Lower leg skin (tissue), 4 donors: ENCODE data around the gene PVALB. TPM values are rescaled to one million over a fixed set of nuclear protein-coding genes. Genes with fewer than 3 reads are reported as not detected.

Experiments used
- DNase-seq, 2 donors: peaks; one replicate each; pipeline ENCODE4 v3.0.0-alpha.2; 2019; ENCODE audit warnings: low spot score in 2 of 2
- H3K4me3 ChIP-seq: fragments of 200-600 bp; sonication (generic); 2 replicates; pipeline ENCODE4 v1.5.1; 2017; ENCODE audit warnings: mild to moderate bottlenecking, low read depth; ENCODE audit not compliant: poor library complexity, severe bottlenecking
- CTCF ChIP-seq, 3 donors: fragments of 450-650 bp; IDR thresholded peaks; one replicate each; pipeline ENCODE4 v1.5.1; 2016; ENCODE audit warnings: antibody characterized with exemption in 3 of 3, mild to moderate bottlenecking in 3 of 3, moderate library complexity in 2 of 3
- POLR2A ChIP-seq, 2 donors: fragments of 450-650 bp; IDR thresholded peaks; one replicate each; pipeline ENCODE4 v1.6.1; 2016 to 2017; ENCODE audit warnings: antibody characterized with exemption in 2 of 2, mild to moderate bottlenecking in 1 of 2, moderate library complexity in 1 of 2
- WGBS, 2 donors: methylation state at CpG; one replicate each; pipeline ENCODE4 v1.1.5; 2018; 5-methylcytosine and 5-hydroxymethylcytosine counted together
- intact Hi-C: fragments of 100-400 bp; cut with DNase I; formaldehyde crosslinking; loops from one replicate; pipeline ENCODE4 v1.15.0; 2023; ENCODE audit warnings: low total_unique reads
- total RNA-seq, 4 donors: library from RNA; depleted of rRNA; stranded (reverse); fragments of >200 nt; gene quantifications; one replicate each; pipeline ENCODE4 v1.1.0, GENCODE V29; 2016

The PVALB gene
- total RNA-seq, 4 donors from 2014 or later, result not detected

- intact Hi-C loops, result no loop called here
- no peak for TF ChIP-seq CTCF (IDR thresholded peaks at IDR 0.05)
- TF ChIP-seq POLR2A (IDR thresholded peaks at IDR 0.05), result no peak
- DNase-seq, result no peak
- no peak overlapping the region for H3K4me3 ChIP-seq
- 60 to 63% methylated on average over 7 of the region's 7 CpGs for WGBS, 2 donors
These were observed 9.2 kb downstream of the PVALB start for GRCh38 chr22:36807627-36808026.

- TF ChIP-seq CTCF (IDR thresholded peaks at IDR 0.05), result no peak
- WGBS, 2 donors, result 63 to 68% methylated on average over 6 of the region's 6 CpGs
- intact Hi-C loops, result no loop called here
- DNase-seq, result no peak
- H3K4me3 ChIP-seq, result no peak overlapping the region
These were observed 10.0 kb downstream of the PVALB start for GRCh38 chr22:36806835-36807234.

GRCh38 chr22:36803358-36803757 is 13.5 kb downstream of the PVALB start:
- intact Hi-C loops, result no loop called here
- H3K4me3 ChIP-seq, result no peak overlapping the region
- no peak for DNase-seq
- no peak for TF ChIP-seq POLR2A (IDR thresholded peaks at IDR 0.05)
- TF ChIP-seq CTCF (IDR thresholded peaks at IDR 0.05), result no peak
- WGBS, 2 donors, result 62 to 70% methylated on average over 1 of the region's 1 CpG

- intact Hi-C loops, result no loop called here
- WGBS, 2 donors, result 63 to 74% methylated on average over 9 to 11 of the region's 11 CpGs
- no peak for DNase-seq
- H3K4me3 ChIP-seq, result no peak overlapping the region
- TF ChIP-seq POLR2A (IDR thresholded peaks at IDR 0.05) (no peak), CTCF (IDR thresholded peaks at IDR 0.05) (no peak)
These were observed 18.2 kb downstream of the PVALB start for GRCh38 chr22:36798674-36799066.

GRCh38 chr22:36797911-36798673 is 18.7 kb downstream of the PVALB start:
- TF ChIP-seq POLR2A (IDR thresholded peaks at IDR 0.05), result no peak
- TF ChIP-seq CTCF (IDR thresholded peaks at IDR 0.05), result no peak
- intact Hi-C loops, result no loop called here
- 75 to 82% methylated on average over 11 to 12 of the region's 12 CpGs for WGBS, 2 donors
- DNase-seq, result no peak
- no peak overlapping the region for H3K4me3 ChIP-seq

- WGBS, 2 donors, result 26 to 37% methylated on average over 9 of the region's 9 CpGs
- no peak overlapping the region for H3K4me3 ChIP-seq
- DNase-seq, result no peak
- TF ChIP-seq CTCF (IDR thresholded peaks at IDR 0.05), result no peak
- no peak for TF ChIP-seq POLR2A (IDR thresholded peaks at IDR 0.05)
- intact Hi-C loops, result no loop called here
These were observed 19.5 kb downstream of the PVALB start for GRCh38 chr22:36797374-36797773.
